Kidney epithelial cell (primary cell): Measurements from ENCODE around the gene CBLIF. TPM values are rescaled to one million over a fixed set of nuclear protein-coding genes. Genes with fewer than 3 reads are reported as not detected.

ENCODE experiments used
- DNase-seq: peaks from one replicate; pipeline ENCODE4 v3.0.0-alpha.2; 2010; ENCODE audit warnings: low read depth
- H3K27me3 ChIP-seq: 2 replicates; pipeline ENCODE4 v1.6.0; 2011; ENCODE audit warnings: low read length; ENCODE audit not compliant: control insufficient read depth, insufficient read depth
- H3K36me3 ChIP-seq: 2 replicates; pipeline ENCODE4 v1.5.1; 2011; ENCODE audit warnings: low read length; ENCODE audit not compliant: control insufficient read depth, insufficient read depth
- H3K4me3 ChIP-seq: 2 replicates; pipeline ENCODE4 v1.5.1; 2011; ENCODE audit warnings: low read depth, mild to moderate bottlenecking, control low read depth, low read length
- total RNA-seq: library from RNA; depleted of rRNA; stranded (reverse); fragments of >200 nt; gene quantifications from 2 replicates; pipeline ENCODE4 v1.2.3, GENCODE V29; 2015
- TF ChIP-seq, protein P1 (sequence below): IDR thresholded peaks from 2 replicates; pipeline ENCODE4 v1.5.1; 2011; ENCODE audit warnings: mild to moderate bottlenecking, moderate library complexity, low read length, control low read depth, inconsistent platforms; ENCODE audit not compliant: insufficient read depth, poor library complexity, severe bottlenecking

The CBLIF gene
- total RNA-seq, 1 donor from 2014 or later: not detected

- no peaks in the 10 kb centered on the region for H3K27me3 ChIP-seq
- no peaks in the 10 kb centered on the region for H3K36me3 ChIP-seq
- no peak for DNase-seq
- no peak overlapping the region for H3K4me3 ChIP-seq
- TF ChIP-seq, protein P1, sequence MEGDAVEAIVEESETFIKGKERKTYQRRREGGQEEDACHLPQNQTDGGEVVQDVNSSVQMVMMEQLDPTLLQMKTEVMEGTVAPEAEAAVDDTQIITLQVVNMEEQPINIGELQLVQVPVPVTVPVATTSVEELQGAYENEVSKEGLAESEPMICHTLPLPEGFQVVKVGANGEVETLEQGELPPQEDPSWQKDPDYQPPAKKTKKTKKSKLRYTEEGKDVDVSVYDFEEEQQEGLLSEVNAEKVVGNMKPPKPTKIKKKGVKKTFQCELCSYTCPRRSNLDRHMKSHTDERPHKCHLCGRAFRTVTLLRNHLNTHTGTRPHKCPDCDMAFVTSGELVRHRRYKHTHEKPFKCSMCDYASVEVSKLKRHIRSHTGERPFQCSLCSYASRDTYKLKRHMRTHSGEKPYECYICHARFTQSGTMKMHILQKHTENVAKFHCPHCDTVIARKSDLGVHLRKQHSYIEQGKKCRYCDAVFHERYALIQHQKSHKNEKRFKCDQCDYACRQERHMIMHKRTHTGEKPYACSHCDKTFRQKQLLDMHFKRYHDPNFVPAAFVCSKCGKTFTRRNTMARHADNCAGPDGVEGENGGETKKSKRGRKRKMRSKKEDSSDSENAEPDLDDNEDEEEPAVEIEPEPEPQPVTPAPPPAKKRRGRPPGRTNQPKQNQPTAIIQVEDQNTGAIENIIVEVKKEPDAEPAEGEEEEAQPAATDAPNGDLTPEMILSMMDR: no peak
These were observed 3.0 kb downstream of the CBLIF start for GRCh38 chr11:59842316-59842715.

DNA sequence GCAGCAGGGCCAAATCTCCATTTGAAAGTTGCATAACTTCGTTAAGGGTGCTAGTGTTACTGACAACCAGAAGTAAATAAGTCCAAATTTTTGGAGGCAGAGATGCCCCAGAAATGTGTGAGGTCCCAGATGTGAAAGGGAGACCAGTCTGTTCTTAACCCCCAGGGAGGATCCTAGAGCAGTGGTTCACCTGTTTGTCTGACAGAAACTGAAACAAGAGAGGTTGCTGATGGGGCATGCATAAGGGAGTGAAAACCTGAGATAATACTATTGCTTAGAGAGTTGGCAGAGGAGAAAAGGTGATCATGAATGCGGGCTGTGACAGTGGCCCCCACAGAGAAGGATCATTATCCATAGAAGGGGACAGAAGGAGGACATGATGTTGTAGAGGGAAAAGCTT, 3.8 kb downstream of the CBLIF start:
- Histone ChIP-seq H3K4me3 (no peak overlapping the region), H3K27me3 (no peaks in the 10 kb centered on the region), H3K36me3 (no peaks in the 10 kb centered on the region)
- DNase-seq: no peak
- TF ChIP-seq, protein P1: no peak

DNA sequence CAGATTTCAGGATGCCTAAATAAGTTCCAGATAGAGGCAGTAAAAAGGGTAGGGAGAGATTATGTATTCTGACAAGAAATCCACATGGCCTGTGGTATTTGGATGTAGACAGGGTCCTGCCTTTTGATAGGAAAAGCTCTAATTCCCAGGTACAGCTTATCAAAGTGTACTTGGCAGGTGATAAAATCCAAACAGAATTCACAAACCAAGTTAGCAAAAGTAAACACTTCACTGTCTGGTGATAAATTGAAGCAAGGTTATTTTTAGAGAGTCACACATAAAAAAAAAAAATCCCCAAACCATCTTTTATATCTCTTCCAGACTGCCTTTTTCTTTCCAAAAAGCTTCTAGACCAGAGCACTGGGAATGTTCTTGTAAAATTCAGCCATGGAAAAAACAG, 5.7 kb downstream of the CBLIF start:
- no peak overlapping the region for H3K4me3 ChIP-seq
- TF ChIP-seq, protein P1: no peak
- no peaks in the 10 kb centered on the region for H3K27me3 ChIP-seq
- no peak for DNase-seq
- H3K36me3 ChIP-seq: no peaks in the 10 kb centered on the region

DNA sequence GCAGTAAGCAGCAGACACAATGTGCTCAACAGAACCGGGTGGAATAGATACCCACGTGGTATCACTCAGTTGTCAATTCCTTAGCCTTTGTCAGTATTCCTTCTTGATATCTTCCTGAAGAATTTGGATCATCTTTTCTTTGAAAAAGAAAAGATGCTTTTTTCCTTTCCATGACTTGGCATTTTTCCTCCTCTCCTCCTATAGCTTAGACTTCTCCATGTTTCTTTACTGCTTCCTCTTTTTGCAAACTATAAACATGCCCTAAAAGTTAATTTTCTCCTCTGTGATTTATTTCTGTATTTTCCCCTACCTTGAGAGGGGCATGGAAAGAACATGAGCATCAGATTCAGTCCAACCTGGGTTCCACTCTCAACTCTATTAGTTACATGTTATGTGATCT, 11.7 kb downstream of the CBLIF start:
- no peak for DNase-seq
- TF ChIP-seq, protein P1: no peak
- Histone ChIP-seq H3K36me3 (no peaks in the 10 kb centered on the region), H3K4me3 (no peak overlapping the region), H3K27me3 (no peaks in the 10 kb centered on the region)

DNA sequence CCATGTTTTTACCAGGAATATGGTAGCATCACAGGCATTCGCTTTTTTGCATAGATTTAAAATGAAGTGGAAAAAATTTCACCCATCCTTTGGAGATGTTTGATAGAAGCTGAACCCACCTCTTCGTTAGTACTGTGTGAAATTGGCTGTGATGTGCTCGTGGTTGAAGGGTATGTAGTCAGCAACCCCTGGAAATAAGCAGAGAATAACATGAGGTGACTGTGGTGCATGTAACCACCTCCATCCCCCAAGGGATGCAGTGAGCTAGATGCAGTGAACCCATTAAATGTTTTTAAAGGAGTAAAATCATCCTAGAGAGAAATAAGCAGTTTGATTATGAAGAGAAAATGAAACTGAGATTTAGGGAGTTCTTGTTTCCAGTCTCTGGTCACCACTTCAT, 15.9 kb downstream of the CBLIF start:
- TF ChIP-seq, protein P1: no peak
- Histone ChIP-seq H3K36me3 (no peaks in the 10 kb centered on the region), H3K4me3 (no peak overlapping the region), H3K27me3 (no peaks in the 10 kb centered on the region)
- no peak for DNase-seq

GRCh38 chr11:59822989-59823566, 22.2 kb downstream of the CBLIF start:
- peak; percentile 16 for DNase-seq
- TF ChIP-seq, protein P1: peak; percentile 52
- H3K27me3 ChIP-seq: no peaks in the 10 kb centered on the region
- H3K4me3 ChIP-seq: no peak overlapping the region
- no peaks in the 10 kb centered on the region for H3K36me3 ChIP-seq
